Activated CD8-positive, alpha-beta memory T cell treated with anti-CD3 and anti-CD28 coated beads for 24 hours (primary cell): ENCODE data around the gene CYP26B1.
"Not testable (repeated sequence)": the region's sequence is repeated elsewhere in the genome, so short reads cannot be mapped to it uniquely, and the experiment has no call there.

Source experiments
- DNase-seq: peaks from one replicate; pipeline ENCODE4 v3.0.0-alpha.2; 2020

Gene CYP26B1

DNA sequence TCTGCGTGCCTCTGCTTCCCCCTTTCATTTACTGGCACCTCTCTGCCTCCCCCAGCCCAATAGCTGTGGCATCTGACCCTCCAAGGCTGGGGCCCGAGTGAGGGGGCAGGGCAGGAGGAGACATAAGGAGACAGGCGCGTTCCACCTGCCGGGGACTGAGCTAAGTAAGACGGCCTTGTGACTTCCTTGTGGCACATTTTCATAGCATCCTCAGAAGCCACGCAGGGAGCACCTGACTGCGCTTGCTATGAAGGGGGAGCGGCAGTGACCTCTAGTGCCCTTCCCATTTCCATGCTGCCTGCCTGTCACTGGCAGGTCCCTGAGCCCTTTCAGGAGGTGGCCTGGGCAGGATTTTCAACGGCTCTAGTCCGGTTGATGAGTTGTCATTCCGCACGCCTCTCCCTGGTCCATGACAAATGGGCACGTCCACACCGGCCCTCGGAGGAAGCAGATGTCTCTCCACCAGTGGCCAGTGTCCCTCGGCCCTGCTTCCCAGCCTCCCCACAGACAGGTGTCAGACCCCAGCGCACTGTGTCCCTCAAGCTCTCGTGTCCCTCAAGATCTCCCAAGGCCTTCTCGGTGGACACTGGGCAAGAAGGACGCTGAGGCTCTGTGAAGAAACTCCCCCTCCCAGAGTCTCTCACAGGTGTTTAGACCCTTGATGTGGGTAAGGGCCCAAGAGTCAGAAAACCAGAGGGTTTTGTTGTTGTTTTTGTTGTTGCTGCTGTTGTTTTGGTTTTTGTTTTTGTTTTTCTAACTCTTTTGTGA is 42.7 kb downstream of the CYP26B1 start:
- peak; percentile 19 for DNase-seq

DNA sequence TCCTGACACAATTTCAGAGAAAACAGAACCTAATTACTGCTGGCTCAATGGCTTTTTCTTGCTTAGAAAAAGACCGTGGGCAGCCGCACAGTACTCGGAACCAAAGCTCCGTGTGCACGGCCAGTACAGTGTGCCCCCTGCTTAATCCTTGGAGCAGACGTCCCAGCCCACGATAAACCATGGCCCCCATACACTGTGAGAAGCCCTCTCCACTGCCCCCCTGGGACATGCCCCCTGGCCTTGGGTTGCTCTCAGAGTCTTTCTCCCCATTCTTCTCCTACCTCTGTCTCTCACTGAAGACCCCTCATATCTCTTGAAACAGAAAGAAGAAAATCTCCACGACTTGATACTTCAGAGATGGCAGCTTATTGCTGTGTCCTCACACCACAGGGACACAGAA is 44.0 kb downstream of the CYP26B1 start:
- DNase-seq, result peak; percentile 11

DNA sequence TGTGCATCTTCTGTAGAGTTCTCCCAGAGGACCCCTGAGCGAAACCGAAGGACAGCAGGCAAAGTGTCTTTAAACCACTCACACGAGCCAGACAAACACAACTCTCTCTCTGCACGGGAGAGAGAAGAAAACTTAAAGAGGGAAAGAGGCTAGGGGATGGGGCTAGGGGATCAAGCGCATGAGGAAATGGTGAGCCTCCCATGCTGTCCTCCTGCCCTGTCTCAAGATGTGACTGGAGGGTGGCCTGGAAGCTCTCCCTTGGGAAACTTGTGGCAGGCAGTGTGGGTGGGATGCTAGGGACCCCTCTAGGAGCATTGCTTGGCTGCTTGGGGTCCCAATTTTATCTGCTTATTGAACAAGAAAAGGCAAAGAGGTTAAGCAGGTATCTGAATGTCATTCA is 44.5 kb downstream of the CYP26B1 start:
- peak; percentile 7 for DNase-seq

DNA sequence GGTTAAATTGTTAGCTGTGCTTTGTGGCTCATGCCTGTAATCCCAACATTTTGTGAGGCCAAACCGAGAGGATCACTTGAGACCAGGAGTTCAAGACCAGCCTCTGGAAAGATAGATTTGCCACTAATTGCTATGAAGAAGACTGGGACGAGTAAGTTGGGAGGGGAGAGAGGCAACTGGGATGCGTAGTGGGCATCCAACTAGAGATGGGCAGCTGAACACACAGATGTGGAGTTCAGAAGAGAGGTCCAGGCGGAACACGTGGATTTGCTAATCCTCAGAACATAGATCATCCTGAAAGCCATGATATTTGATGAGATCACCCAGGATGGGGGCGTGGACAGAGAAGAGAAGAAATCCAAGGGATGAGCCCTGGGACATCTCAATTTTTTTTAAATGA is 48.7 kb downstream of the CYP26B1 start:
- DNase-seq, result no peak

DNA sequence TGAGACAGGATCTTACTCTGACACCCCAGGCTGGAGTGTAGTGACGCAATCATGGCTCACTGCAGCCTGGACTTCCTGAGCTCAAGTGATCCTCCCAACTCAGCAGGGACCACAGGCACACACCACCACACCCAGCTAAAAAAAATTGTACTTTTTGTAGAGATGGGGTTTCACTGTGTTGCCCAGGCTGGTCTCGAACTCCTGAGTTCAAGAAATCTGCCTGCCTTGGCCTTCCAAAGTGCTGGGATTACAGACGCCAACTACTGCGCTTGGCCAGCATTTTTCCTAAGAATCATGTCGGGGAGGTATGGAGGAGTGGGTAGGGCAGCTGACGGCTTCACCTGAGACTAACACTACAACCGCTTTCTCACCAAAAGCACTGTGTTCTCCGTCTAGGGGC is 50.4 kb downstream of the CYP26B1 start:
- DNase-seq, result no peak

DNA sequence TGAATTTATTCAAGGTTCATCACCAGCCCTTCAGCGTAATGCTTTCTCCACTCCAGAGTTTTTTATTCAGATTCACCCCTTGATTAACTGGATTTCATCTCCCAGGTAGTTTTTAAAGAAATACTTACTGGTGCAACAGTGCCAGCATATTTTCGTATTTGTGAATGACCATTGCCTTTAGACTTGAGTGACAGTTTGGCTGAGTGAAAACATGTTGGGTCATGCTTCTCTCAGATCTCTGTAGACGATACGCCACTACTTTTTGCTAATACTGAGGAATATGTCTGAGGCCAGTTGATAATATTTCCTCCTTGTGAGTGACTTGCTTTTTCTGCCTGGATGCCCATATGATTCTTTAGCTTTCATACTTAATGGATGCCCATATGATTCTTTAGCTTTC is 51.5 kb downstream of the CYP26B1 start:
- no peak for DNase-seq

DNA sequence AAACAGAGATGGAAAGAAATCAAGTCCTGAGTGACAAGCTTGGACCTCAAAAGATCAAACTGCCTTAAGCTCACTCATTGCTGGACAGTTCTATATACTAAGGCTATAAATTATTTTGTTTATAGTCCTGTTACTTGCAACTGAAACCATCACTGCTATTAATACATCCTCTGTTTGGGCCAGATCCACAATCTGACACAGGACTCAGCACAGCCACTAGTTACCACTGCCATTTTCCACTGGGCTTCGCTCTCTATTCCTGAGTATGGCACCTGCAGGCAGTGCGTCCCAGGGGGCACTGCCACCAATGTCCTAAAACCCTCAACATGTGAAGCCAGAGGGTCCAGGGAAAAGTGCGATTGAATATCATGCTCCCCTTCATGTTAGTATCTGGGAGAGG is 52.3 kb downstream of the CYP26B1 start:
- no peak for DNase-seq

DNA sequence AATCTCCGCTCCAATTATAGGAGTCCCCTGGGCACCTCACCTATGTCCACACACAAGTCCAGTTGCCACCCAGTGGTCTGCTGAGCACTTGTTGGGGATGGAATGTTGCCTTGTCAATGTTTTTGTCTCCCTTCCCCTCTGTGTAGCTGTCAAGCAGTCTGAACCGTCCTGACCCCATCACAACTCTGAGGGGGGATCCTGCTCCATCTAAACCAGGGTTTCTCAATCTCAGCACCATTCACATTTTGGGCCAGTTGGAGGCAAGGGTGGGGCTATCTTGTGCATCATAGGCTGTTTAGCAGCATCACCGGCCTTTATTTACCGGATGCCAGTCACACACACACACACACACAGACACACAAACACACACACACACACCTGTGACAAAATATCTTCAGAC is 53.0 kb downstream of the CYP26B1 start:
- DNase-seq, result no peak

DNA sequence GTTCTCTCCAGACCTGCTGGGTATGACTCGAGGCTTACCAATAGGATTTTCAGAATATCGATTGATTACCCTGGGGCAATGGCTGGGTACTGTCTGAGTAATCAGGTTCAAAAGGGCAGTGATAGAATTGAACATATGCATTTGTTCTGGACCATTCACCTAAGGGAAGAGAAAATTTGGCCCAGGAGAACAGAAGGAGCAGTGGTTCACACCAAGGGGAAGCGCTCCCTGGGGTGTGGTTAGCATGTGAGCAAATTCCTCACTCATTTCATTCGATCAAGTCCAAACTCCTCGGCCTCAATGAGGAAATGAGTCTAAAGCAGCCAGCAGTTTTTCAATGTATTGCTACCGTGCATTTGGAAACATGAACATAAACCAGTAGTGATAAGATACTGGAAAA is 55.6 kb downstream of the CYP26B1 start:
- DNase-seq, result no peak

DNA sequence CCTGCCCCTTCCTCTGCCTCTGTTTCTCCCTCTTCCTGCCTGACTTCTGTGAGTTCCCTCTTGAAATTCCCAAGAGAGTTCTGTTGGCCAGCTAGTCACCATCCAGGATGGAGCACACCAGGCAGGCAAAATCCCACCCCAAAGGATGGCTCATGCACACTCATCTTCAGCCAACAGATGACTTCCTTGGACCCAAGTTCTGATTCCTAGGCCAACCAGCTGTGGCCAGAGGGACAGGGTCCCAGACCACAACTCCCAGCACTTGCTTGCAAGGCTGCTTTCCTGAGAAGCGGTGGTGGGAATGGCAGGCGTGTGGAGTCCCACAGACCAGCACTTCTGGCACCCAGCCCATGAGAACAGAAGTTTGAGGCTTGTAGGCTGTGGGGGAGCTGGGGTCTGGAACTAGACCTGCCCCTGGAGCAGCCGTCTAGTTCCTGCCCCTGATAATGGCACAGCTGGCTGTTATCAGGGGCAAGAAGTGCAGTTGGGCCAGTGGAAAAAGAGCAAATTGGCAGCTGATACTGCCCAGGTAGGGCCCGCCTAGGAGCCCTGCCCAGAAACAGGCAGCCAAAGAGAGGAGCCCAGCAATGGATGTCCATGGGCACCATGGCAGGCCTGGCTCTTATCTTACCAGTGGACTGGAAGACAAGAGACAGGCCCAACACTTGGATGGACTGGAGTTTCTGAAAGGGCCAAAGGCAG is 56.7 kb downstream of the CYP26B1 start:
- DNase-seq, result no peak

DNA sequence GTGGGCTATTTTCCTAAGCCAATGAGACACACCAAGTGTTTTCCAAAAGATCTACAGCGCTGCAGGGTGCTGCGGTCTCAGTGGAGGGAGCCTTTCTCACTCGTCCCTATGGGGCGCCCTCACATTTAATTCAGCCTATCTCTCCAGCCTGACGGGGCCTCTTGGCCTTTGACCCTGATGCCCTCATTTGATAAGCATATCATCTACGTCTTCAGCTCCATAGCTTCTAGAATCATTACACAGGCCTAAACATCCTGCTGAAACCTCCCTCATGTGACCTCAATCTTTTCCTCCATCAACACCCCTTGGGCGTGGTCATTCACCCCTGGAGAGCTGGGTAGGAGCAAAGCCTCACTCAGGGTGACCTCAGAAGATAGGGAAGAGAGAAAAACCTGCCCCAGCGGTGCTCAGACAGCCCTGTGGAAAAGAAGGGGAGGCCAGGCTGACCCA is 57.4 kb downstream of the CYP26B1 start:
- DNase-seq, result no peak

DNA sequence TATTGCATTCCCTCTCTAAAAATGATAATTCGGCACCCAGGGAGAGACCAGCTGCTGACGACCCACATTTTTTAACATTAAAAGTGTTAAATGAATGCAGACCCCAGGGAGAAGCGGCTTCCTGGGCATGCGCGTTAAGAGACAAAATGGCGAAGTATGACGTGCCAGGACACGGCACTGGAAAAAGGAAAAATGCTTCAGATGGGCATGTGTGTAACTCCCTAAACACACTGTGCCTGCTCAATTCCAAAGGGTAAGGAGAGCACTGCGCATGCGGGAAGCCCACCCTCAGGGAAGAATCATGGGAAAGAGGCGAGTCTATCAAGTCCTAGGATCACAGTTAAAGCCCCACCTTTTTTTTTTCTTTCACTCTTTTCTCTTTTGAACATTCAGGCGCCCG is 58.1 kb downstream of the CYP26B1 start:
- DNase-seq, result no peak

DNA sequence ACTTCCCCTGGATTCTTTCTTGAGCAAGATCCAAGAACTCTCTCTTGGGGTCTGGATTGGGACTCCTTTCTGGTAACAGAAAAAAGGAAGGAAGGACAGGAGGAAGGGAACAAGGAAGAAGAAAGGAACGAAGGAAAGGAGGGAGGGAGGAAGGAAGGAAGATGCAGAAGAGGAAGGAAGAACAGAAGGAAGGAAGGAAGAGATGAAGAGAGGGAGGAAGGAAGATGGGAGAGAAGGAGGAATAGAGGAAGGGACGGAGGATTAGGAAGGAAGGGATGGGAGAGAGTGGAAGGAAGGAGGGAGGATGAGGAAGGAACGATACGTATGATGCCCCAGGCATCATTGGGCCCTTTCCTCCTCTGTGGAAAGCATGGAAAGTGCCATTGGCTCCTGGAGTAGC is 58.6 kb downstream of the CYP26B1 start:
- no peak for DNase-seq

DNA sequence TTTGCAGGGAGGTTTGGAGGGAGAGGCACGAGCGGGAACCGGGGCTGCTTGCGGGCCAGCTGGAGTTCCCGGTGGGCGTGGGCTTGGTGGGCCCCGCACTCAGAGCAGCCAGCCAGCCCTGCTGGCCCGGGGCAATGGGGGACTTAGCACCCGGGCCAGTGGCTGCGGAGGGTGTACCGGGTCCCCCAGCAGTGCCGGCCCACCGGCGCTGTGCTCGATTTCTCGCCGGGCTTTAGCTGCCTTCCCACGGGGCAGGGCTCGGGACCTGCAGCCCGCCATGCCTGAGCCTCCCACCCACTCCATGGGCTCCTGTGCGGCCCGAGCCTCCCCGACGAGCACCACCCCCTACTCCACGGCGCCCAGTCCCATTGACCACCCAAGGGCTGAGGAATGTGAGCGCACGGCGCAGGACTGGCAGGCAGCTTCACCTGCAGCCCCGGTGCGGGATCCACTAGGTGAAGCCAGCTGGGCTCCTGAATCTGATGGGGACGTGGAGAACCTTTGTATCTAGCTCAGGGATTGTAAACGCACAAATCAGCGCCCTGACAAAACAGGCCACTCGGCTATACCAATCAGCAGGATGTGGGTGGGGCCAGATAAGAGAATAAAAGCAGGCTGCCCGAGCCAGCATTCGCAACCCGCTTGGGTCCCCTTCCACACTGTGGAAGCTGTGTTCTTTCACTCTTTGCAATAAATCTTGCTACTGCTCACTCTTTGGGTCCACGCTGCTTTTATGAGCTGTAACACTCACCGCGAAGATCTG is 60.6 kb downstream of the CYP26B1 start:
- DNase-seq, result not testable (repeated sequence)

DNA sequence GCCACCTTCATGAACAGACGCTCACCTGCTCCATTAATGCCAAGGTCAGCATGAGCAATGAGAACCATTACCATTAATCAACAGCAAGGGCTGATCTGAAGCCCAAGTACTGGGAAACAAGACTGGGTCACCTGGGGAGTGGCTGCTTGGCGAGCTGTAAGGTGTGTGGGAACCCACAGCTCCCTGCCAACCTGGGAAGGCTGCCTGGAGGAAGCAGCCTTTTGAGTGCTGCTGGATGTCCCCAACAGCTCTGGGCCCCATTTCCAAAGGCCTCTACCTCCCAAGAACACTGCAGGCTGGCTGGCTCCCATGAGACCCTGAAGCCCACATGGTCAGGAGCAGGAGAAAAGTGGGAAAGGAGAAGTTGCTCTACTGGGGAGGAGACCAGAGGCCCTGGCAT is 62.1 kb downstream of the CYP26B1 start:
- DNase-seq, result no peak

DNA sequence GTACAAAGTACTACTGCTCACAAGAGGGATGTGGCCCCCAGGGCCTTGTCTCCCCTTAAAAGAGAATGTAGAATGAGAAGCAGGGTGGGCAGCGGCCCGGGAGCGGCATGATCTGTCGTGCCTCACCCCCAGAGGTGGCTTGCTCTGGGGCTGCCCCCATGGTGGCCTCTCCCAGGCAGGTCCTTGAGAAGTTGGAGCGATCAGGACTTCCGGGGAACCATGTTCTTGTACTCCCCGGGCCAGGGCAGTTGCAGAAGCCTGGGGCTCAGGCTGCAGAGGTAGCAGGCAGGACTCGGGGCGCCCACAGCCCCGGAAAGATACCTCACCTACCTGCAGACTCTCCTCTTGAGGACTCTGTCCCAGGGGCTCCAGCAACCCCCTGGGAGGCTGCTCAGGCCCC is 62.6 kb downstream of the CYP26B1 start:
- no peak for DNase-seq

DNA sequence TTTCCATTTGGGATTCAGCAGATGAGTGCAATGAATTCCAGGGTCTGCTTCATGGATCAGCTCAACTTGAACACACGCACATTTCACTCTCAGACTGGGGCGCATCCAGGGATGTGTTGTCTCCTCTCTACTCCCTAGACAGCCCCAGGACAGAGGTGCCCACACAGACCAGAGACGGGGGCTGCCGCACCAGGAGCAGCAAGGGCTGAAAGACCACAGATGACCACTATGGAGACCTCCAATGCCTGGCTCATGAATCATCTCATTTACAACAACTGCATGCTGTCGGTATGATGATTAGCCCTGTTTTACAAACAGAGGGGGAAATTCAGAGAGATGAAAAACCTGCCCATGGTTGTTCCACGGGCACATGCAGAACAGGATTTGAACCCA is 63.1 kb downstream of the CYP26B1 start:
- DNase-seq, result no peak

DNA sequence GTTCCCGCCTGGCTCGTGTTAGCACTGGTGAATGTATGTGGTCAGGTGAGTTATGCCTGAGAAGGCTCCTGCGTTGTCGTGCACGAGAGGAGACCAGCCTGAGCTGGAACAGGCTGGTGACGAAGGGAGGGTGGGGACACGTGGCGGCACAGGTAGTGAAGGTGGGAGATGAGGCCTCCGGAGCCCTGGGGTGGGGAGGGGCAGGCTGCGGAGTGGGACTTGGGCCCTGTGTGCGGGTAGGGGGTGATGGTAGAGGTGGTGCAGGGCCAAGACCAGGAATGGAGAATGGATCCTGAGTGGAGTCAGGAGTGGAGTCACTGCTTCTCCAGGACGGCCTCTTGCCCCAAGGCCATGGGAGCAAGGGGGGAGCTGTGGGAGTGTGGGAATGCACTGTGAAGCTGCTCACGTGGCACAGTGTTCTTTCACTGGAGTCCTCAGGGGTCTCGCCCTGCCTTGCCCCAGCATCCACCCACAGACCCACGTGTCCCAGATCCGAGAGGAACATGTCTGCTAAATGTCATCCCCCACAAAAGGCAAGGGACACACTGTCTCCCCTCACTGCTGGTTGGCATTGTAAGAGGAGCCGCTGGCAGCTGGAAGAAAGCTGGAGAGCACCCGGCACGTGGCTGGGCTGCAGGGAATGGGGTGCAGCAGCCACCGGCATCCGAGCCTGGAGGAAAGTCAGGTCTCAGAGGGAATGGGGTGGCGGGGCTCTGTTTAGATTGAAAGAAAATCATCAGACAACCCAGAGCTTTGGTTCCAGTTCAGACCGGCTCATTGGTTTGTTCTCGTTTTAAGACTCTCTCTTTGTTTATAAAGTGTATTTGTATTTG is 63.7 kb downstream of the CYP26B1 start:
- DNase-seq, result no peak

DNA sequence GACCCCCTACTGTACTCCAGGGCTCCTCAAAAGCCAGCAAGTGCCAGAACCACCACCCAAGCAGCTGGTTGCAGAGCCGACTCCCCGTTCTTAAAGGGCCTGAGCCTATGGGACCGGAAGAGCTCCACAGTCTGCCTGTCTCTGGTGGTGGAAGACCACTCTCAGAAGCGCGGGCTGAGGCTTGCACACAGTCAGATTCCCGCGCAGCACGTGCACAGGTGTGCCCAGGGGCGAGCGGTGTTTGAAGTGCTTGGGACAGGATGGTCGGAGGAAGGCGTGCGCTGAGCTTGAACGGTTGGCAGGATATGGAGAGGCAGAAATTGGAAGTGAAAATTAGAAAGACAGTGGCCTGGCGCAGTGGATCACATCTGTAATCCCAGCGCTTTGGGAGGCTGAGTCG is 64.8 kb downstream of the CYP26B1 start:
- DNase-seq, result no peak

DNA sequence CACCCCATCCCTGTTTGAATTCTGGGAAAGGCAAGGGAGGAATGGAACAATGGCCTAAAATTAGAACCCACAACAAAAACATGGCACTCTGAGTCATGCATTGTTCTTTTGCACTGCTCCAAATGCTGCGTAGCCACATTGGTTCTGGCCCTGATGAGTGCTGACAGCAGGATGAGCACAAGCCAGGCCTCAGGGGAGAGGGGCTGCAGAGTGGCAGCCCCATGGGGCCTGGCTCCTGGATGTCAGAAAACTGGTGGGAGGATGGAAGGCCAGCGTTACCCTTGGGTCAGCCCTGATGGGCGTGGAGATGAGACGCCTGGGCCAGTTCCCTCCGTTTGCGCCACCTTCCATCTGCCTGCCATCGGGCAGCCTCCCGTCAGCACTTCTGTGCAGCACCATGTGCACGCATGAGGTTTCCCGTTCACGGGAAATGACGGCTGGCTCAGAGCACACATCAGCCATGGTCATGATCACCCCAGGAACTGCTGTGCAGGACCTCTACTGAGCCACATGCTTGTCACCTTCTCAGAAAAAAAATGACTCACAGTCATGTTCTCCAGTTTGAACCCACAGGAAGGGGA is 65.6 kb downstream of the CYP26B1 start:
- no peak for DNase-seq

DNA sequence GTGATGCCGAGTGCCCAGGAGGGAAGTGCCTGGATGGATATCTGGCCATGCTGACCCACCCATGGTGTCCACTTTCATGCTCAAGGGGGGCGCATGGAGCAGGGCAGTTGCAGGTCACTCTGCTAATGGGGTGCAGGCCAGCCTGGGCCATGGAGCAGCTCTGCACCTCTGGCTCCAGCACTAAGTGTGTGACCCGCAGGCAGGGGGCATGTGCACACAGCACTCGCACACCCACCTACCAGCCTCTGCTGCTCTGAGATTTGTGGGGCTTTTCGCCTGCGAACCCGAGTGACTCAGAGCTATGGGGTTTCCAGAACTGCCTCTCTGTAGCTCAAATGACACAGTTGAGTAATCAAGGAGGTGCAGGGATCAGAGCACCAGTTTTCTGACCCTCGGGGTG is 66.2 kb downstream of the CYP26B1 start:
- DNase-seq, result no peak

DNA sequence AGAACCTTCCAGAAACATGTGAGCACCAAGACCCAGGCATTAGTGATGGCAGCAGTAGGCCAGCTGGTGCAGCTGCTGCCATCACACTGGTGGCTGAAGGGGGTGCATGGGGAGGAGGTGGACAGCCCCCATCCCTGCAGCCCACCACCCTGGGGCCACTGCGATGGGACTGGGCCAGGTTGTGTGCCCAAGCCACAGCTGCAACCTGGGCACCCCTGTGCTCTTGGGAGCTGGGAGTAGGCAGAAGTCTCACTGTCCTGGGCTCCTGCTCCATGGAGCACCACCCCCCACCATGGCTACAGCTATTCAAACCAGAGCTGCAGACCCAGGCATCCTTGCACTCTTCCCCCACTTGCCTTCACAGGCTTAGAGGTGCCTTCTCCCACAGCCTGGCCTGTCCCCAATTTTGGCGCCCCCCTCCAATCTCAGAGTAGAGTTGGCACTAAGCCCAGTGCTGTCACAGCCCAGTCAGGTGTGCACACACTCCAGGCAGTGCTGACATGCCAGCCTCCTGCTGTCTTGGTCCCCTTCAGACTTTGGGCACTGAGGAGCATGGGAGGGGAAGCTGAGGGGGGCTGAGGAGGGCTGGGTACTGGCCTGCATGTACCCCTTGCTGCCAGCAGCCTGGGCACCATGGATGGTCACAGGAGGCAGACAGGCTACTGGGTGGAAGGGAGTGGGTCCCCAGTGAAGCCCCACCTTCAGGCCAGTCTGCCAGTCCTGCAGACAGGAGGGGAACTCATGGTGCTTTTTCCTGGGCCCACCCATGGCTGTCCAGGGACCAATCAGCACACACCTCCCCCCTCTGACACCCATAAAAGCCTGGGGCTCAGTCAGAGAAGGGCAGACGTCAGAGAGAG is 67.1 kb downstream of the CYP26B1 start:
- no peak for DNase-seq
